Upper lobe of right lung (tissue), 1 donor: Measurements from ENCODE around the gene HTR2A. TPM values are rescaled to one million over a fixed set of nuclear protein-coding genes. Genes with fewer than 3 reads are reported as not detected.
A peak's percentile ranks its signal among the peaks of the same experiment; 100 is the strongest.

Experiments
- ATAC-seq: fragments of 200-7000 bp; cut with Tn5 transposase; one replicate; pipeline ENCODE4 v1.9.1; 2020; ENCODE audit warnings: mild to moderate bottlenecking, moderate library complexity
- DNase-seq: peaks from one replicate; pipeline ENCODE4 v3.0.0-alpha.2; 2020
- H3K27ac ChIP-seq: fragments of 200-600 bp; one replicate; pipeline ENCODE4 v1.8.0; 2022
- H3K27me3 ChIP-seq: fragments of 200-600 bp; one replicate; pipeline ENCODE4 v1.8.0; 2022; ENCODE audit warnings: mild to moderate bottlenecking
- H3K36me3 ChIP-seq: fragments of 200-600 bp; one replicate; pipeline ENCODE4 v1.8.0; 2022
- H3K4me1 ChIP-seq: fragments of 200-600 bp; one replicate; pipeline ENCODE4 v1.8.0; 2022
- H3K4me3 ChIP-seq: fragments of 200-600 bp; one replicate; pipeline ENCODE4 v1.8.0; 2022; ENCODE audit warnings: mild to moderate bottlenecking
- H3K9me3 ChIP-seq: fragments of 200-600 bp; one replicate; pipeline ENCODE4 v1.8.0; 2022
- intact Hi-C: fragments of 100-400 bp; cut with DNase I; formaldehyde crosslinking; loops from one replicate; pipeline ENCODE4 v1.11.0; 2022
- total RNA-seq: library from RNA; stranded (reverse); fragmentation: NEBNext Ultra II Directional; extraction: Animal tissue kit (Norgen Biotek cat#: 25700); gene quantifications from one replicate; pipeline ENCODE4 v1.2.1, GENCODE V29; 2021
- TF ChIP-seq, protein P1 (sequence below): fragments of 200-600 bp; IDR thresholded peaks from one replicate; pipeline ENCODE4 v1.8.0; 2022; ENCODE audit warnings: antibody characterized with exemption
- donor health status: DM: no; HTN: yes; CAD: no; lungs with severe emphysema.

Gene HTR2A
- total RNA-seq, 1 donor from 2014 or later, result 0.90 TPM

DNA sequence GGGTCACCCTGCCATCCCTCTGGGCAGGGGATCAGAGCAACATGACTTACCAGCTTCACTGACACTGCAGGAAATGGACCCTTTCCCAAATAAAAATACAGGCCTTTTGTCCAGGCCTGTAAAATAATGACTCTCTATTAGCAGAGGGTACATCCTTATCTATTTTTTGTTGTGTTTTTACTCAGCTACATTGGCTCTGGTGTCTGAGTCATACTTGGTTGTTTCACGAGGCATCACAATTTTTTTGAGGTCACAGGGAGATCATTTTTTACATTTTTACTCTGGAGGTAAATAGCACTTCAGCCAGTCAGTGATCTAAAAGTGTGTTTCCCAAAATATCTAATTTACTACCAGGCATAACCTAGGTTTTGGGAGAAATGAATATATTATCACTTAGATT is 6.9 kb upstream of the HTR2A start:
- DNase-seq (no peak), ATAC-seq (no peak)
- no peak overlapping the region for H3K4me3 ChIP-seq
- H3K9me3 ChIP-seq, result no peaks in the 10 kb centered on the region
- no peaks in the 10 kb centered on the region for H3K4me1 ChIP-seq
- no peaks in the 10 kb centered on the region for H3K27me3 ChIP-seq
- intact Hi-C loops, result no loop called here
- TF ChIP-seq, protein P1, sequence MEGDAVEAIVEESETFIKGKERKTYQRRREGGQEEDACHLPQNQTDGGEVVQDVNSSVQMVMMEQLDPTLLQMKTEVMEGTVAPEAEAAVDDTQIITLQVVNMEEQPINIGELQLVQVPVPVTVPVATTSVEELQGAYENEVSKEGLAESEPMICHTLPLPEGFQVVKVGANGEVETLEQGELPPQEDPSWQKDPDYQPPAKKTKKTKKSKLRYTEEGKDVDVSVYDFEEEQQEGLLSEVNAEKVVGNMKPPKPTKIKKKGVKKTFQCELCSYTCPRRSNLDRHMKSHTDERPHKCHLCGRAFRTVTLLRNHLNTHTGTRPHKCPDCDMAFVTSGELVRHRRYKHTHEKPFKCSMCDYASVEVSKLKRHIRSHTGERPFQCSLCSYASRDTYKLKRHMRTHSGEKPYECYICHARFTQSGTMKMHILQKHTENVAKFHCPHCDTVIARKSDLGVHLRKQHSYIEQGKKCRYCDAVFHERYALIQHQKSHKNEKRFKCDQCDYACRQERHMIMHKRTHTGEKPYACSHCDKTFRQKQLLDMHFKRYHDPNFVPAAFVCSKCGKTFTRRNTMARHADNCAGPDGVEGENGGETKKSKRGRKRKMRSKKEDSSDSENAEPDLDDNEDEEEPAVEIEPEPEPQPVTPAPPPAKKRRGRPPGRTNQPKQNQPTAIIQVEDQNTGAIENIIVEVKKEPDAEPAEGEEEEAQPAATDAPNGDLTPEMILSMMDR, result no peak
- H3K36me3 ChIP-seq, result no peaks in the 10 kb centered on the region
- H3K27ac ChIP-seq, result no peak overlapping the region

DNA sequence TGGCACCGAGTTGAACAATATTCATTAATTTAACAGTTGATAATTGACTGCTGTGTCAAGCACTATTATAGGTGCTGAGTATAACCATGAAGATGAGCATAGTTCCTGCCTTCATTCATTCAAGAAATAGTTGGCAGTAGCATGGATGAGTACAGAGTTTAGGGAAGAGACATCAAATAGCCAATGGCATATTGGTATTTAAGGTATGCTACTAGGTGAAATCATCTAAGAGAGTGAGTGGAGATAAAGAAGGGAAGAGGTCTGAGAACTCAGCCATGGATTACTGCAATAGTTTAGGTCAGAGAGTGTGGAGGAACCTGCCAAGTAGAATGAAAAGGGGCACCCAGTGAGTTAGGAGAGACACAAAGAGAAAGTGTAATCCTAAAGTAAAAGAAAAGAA is 4.9 kb upstream of the HTR2A start:
- Histone ChIP-seq H3K4me1 (no peaks in the 10 kb centered on the region), H3K27me3 (no peaks in the 10 kb centered on the region), H3K36me3 (no peaks in the 10 kb centered on the region), H3K4me3 (no peak overlapping the region), H3K9me3 (no peaks in the 10 kb centered on the region), H3K27ac (no peak overlapping the region)
- no peak for DNase-seq
- TF ChIP-seq, protein P1, result no peak
- intact Hi-C loops, result no loop called here
- ATAC-seq, result no peak

DNA sequence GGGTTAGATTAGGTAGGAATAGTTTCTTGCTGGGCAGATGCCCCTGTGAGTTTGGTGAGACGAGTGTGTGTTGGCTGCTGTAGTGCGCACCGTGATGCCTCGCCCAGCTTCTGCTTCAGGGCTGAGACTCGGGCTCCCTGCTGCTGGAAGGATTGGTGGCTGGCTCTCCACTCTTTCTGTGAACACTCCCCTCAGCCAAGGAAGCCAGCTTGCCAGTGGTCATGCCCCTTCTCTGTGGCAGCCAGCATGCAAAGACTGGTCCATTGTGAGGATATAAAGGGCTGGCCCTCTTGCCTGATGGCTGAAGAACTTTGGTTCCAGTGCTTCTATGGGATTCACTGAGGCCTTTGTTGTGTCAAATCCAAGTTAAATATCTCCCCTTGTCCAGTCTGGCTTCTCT is 2.9 kb upstream of the HTR2A start:
- no peak overlapping the region for H3K27ac ChIP-seq
- no peak overlapping the region for H3K4me3 ChIP-seq
- no peaks in the 10 kb centered on the region for H3K9me3 ChIP-seq
- H3K4me1 ChIP-seq, result no peaks in the 10 kb centered on the region
- intact Hi-C loops, result no loop called here
- TF ChIP-seq, protein P1, result no peak
- ATAC-seq (no peak), DNase-seq (no peak)
- H3K27me3 ChIP-seq, result no peaks in the 10 kb centered on the region
- H3K36me3 ChIP-seq, result no peaks in the 10 kb centered on the region

DNA sequence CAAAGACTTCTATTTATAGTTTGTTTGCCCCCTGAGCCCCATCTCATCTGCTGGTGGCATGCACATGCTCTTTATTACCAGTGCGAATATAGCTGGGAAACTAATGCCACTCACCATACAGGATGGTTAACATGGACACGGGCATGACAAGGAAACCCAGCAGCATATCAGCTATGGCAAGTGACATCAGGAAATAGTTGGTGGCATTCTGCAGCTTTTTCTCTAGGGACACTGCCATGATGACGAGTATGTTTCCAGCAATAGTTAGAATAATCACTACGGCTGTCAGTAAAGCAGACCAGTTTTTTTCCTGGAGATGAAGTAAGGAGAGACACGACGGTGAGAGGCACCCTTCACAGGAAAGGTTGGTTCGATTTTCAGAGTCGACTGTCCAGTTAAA is 1.5 kb downstream of the HTR2A start:
- DNase-seq (no peak), ATAC-seq (no peak)
- peaks cover 4% of the 10 kb centered on the region for H3K4me1 ChIP-seq
- H3K9me3 ChIP-seq, result no peaks in the 10 kb centered on the region
- H3K36me3 ChIP-seq, result no peaks in the 10 kb centered on the region
- TF ChIP-seq, protein P1, result no peak
- no peak overlapping the region for H3K4me3 ChIP-seq
- H3K27me3 ChIP-seq, result no peaks in the 10 kb centered on the region
- intact Hi-C loops, result no loop called here
- H3K27ac ChIP-seq, result no peak overlapping the region

DNA sequence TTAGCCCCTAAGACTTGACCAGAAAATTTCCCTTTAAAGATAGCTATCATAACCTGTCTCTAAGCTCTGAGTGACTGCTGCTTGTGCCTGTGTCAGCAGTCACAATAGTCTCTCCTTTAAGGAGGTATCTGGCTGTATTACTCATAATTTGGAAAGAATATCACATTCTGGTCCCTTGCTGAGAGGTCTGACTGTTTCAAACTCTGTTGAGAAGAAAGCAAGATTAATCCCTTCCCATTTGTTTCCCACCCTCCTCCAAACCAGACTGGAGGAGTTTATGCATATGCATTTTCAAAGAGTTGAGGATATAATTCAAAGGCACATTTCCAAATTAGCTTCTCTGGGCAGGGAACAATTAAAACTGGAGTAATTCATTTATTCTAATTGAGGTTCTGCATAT is 2.3 kb downstream of the HTR2A start:
- Histone ChIP-seq H3K4me1 (peaks cover 4% of the 10 kb centered on the region), H3K9me3 (no peaks in the 10 kb centered on the region), H3K36me3 (no peaks in the 10 kb centered on the region), H3K27ac (peak overlapping the region; percentile 59), H3K27me3 (no peaks in the 10 kb centered on the region), H3K4me3 (peak overlapping the region; percentile 68)
- ATAC-seq (no peak), DNase-seq (no peak)
- intact Hi-C loops, result no loop called here
- TF ChIP-seq, protein P1, result no peak
